ENCODE results near the gene IRF7. TPM values are rescaled to one million over a fixed set of nuclear protein-coding genes. Genes with fewer than 3 reads are reported as not detected.
"Not testable (repeated sequence)": the region's sequence is repeated elsewhere in the genome, so short reads cannot be mapped to it uniquely, and the experiment has no call there.

Gene IRF7
- total RNA-seq, 2 experiments from 2014 or later: 146 to 267 TPM

- CTCF ChIA-PET: interaction anchor here (0.7 kb wide), 1 partner anchor 69 kb away, joined by 3 read pairs; no protein-coding TSS in a partner anchor
- H3K9me3 Mint-ChIP-seq (ENCODE audit: low read depth); H3K27me3 Mint-ChIP-seq; ATAC-seq; H3K36me3 Mint-ChIP-seq; DNase-seq; H3K4me1 Mint-ChIP-seq; H3K4me3 Mint-ChIP-seq; H3K27ac Mint-ChIP-seq: not testable (repeated sequence)
Observed at GRCh38 chr11:653136-653535, 37.4 kb upstream of the IRF7 start.

GRCh38 chr11:650482-650881, 34.7 kb upstream of the IRF7 start:
- Mint-ChIP-seq H3K4me1 (no peaks in the 10 kb centered on the region), H3K27ac (no peak overlapping the region), H3K9me3 (ENCODE audit: low read depth) (no peaks in the 10 kb centered on the region), H3K4me3 (no peak overlapping the region), H3K36me3 (peaks cover 2% of the 10 kb centered on the region), H3K27me3 (no peaks in the 10 kb centered on the region)
- ATAC-seq: no peak
- no peak for DNase-seq
- CTCF ChIA-PET: no interaction called here

- H3K27me3 Mint-ChIP-seq; H3K4me3 Mint-ChIP-seq; H3K27ac Mint-ChIP-seq; H3K4me1 Mint-ChIP-seq; H3K36me3 Mint-ChIP-seq; DNase-seq; H3K9me3 Mint-ChIP-seq (ENCODE audit: low read depth); CTCF ChIA-PET; ATAC-seq: not testable (repeated sequence)
Observed at GRCh38 chr11:647672-648158, 32.0 kb upstream of the IRF7 start.

GRCh38 chr11:646214-646613, 30.5 kb upstream of the IRF7 start:
- Mint-ChIP-seq H3K36me3 (peaks cover 2% of the 10 kb centered on the region), H3K27ac (no peak overlapping the region), H3K9me3 (ENCODE audit: low read depth) (no peaks in the 10 kb centered on the region), H3K27me3 (no peaks in the 10 kb centered on the region), H3K4me3 (no peak overlapping the region), H3K4me1 (no peaks in the 10 kb centered on the region)
- CTCF ChIA-PET: interaction anchor here (0.9 to 1.0 kb wide), 2 partner anchors 77 to 92 kb away, joined by 3 read pairs; no protein-coding TSS in a partner anchor
- DNase-seq: no peak
- no peak for ATAC-seq

GRCh38 chr11:645536-645935, 29.8 kb upstream of the IRF7 start:
- DNase-seq (no peak), ATAC-seq (no peak)
- Mint-ChIP-seq H3K4me1 (no peaks in the 10 kb centered on the region), H3K27ac (no peak overlapping the region), H3K27me3 (peaks cover under 1% of the 10 kb centered on the region), H3K9me3 (ENCODE audit: low read depth) (no peaks in the 10 kb centered on the region), H3K4me3 (no peak overlapping the region), H3K36me3 (peaks cover 2% of the 10 kb centered on the region)
- CTCF ChIA-PET: no interaction called here

GRCh38 chr11:643849-644738, 28.3 kb upstream of the IRF7 start:
- Mint-ChIP-seq H3K27ac (no peak overlapping the region), H3K27me3 (peaks cover 5% of the 10 kb centered on the region), H3K9me3 (ENCODE audit: low read depth) (no peaks in the 10 kb centered on the region), H3K4me1 (peaks cover 2% of the 10 kb centered on the region), H3K36me3 (peaks cover 2% of the 10 kb centered on the region), H3K4me3 (no peak overlapping the region)
- DNase-seq (no peak), ATAC-seq (no peak)
- CTCF ChIA-PET: no interaction called here

GRCh38 chr11:643366-643765, 27.6 kb upstream of the IRF7 start:
- CTCF ChIA-PET: no interaction called here
- no peak overlapping the region for H3K27ac Mint-ChIP-seq
- peaks cover 2% of the 10 kb centered on the region for H3K4me1 Mint-ChIP-seq
- no peaks in the 10 kb centered on the region for H3K9me3 Mint-ChIP-seq (ENCODE audit: low read depth)
- peaks cover 12% of the 10 kb centered on the region for H3K27me3 Mint-ChIP-seq
- peaks cover 2% of the 10 kb centered on the region for H3K36me3 Mint-ChIP-seq
- H3K4me3 Mint-ChIP-seq: no peak overlapping the region
- no peak for DNase-seq
- no peak for ATAC-seq

GRCh38 chr11:641806-642370, 26.1 kb upstream of the IRF7 start:
- CTCF ChIA-PET: interaction anchor here (1.0 kb wide), 1 partner anchor 24 kb away, joined by 3 read pairs; no protein-coding TSS in a partner anchor

GRCh38 chr11:640021-640706, 24.4 kb upstream of the IRF7 start:
- CTCF ChIA-PET: interaction anchor here (0.8 kb wide), 1 partner anchor 82 kb away, joined by 3 read pairs; no protein-coding TSS in a partner anchor
- H3K4me3 Mint-ChIP-seq: no peak overlapping the region
- DNase-seq: no peak
- H3K36me3 Mint-ChIP-seq: no peaks in the 10 kb centered on the region
- ATAC-seq: no peak
- H3K9me3 Mint-ChIP-seq (ENCODE audit: low read depth): no peaks in the 10 kb centered on the region
- H3K27ac Mint-ChIP-seq: no peak overlapping the region
- peaks cover 9% of the 10 kb centered on the region for H3K4me1 Mint-ChIP-seq
- peaks cover 32% of the 10 kb centered on the region for H3K27me3 Mint-ChIP-seq

More at GRCh38 chr11:641806-642370, 26.1 kb upstream of the IRF7 start:
- H3K4me3 Mint-ChIP-seq: no peak overlapping the region
- DNase-seq: no peak
- H3K27me3 Mint-ChIP-seq: peaks cover 23% of the 10 kb centered on the region
- H3K27ac Mint-ChIP-seq: no peak overlapping the region
- no peaks in the 10 kb centered on the region for H3K36me3 Mint-ChIP-seq
- H3K4me1 Mint-ChIP-seq: peaks cover 7% of the 10 kb centered on the region
- no peak for ATAC-seq
- H3K9me3 Mint-ChIP-seq (ENCODE audit: low read depth): no peaks in the 10 kb centered on the region

GRCh38 chr11:639332-639955, 23.7 kb upstream of the IRF7 start:
- DNase-seq (no peak), ATAC-seq (no peak)
- no peaks in the 10 kb centered on the region for H3K36me3 Mint-ChIP-seq
- H3K27ac Mint-ChIP-seq: no peak overlapping the region
- no peaks in the 10 kb centered on the region for H3K9me3 Mint-ChIP-seq (ENCODE audit: low read depth)
- peaks cover 38% of the 10 kb centered on the region for H3K27me3 Mint-ChIP-seq
- CTCF ChIA-PET: no interaction called here
- H3K4me3 Mint-ChIP-seq: no peak overlapping the region
- H3K4me1 Mint-ChIP-seq: peaks cover 9% of the 10 kb centered on the region

GRCh38 chr11:638631-639331, 23.0 kb upstream of the IRF7 start:
- Mint-ChIP-seq H3K4me3 (no peak overlapping the region), H3K36me3 (no peaks in the 10 kb centered on the region), H3K4me1 (peaks cover 9% of the 10 kb centered on the region), H3K27ac (no peak overlapping the region), H3K9me3 (ENCODE audit: low read depth) (no peaks in the 10 kb centered on the region), H3K27me3 (peaks cover 38% of the 10 kb centered on the region)
- DNase-seq: no peak
- CTCF ChIA-PET: interaction anchor here (1.5 kb wide), 1 partner anchor 84 kb away, joined by 3 read pairs; no protein-coding TSS in a partner anchor
- ATAC-seq: no peak

GRCh38 chr11:637593-638521, 22.1 kb upstream of the IRF7 start:
- Mint-ChIP-seq H3K36me3 (no peaks in the 10 kb centered on the region), H3K9me3 (ENCODE audit: low read depth) (no peaks in the 10 kb centered on the region), H3K4me3 (no peak overlapping the region), H3K4me1 (peaks cover 9% of the 10 kb centered on the region), H3K27me3 (peaks cover 38% of the 10 kb centered on the region), H3K27ac (no peak overlapping the region)
- CTCF ChIA-PET: interaction anchor here (1.5 kb wide), 1 partner anchor 83 kb away, joined by 3 read pairs; no protein-coding TSS in a partner anchor
- DNase-seq: no peak
- ATAC-seq: no peak

Data from activated CD8-positive, alpha-beta memory T cell treated with anti-CD3 and anti-CD28 coated beads, Interleukin-2, amount 10 ng/mL, durations not matched to agents 7 days and 5 days (primary cell).